Right ventricle myocardium inferior (tissue), 1 donor: ENCODE measurements around the gene ZBTB45. TPM values are rescaled to one million over a fixed set of nuclear protein-coding genes. Genes with fewer than 3 reads are reported as not detected.
"Not testable (repeated sequence)": the region's sequence is repeated elsewhere in the genome, so short reads cannot be mapped to it uniquely, and the experiment has no call there.

ENCODE experiments used
- ATAC-seq: fragments of 200-7000 bp; cut with Tn5 transposase; one replicate; pipeline ENCODE4 v1.9.1; 2020; ENCODE audit warnings: mild to moderate bottlenecking, moderate library complexity
- DNase-seq: peaks from one replicate; pipeline ENCODE4 v3.0.0; 2021; ENCODE audit errors: missing footprints
- intact Hi-C: fragments of 100-400 bp; cut with DNase I; formaldehyde crosslinking; loops from one replicate; pipeline ENCODE4 v1.11.0; 2022
- total RNA-seq: library from RNA; stranded (reverse); fragmentation: NEBNext Ultra II Directional; extraction: Animal tissue kit (Norgen Biotek cat#: 25700); gene quantifications from one replicate; pipeline ENCODE4 v1.2.1, GENCODE V29; 2021
- donor health status: DM: no; HTN: yes; CAD: no; lungs with severe emphysema.

The ZBTB45 gene
- total RNA-seq, 1 donor from 2014 or later = 9.9 TPM

GRCh38 chr19:58480831-58481230 is 38.8 kb downstream of the ZBTB45 start:
- ATAC-seq = no peak
- DNase-seq = no peak
- intact Hi-C loops = no loop called here

DNA sequence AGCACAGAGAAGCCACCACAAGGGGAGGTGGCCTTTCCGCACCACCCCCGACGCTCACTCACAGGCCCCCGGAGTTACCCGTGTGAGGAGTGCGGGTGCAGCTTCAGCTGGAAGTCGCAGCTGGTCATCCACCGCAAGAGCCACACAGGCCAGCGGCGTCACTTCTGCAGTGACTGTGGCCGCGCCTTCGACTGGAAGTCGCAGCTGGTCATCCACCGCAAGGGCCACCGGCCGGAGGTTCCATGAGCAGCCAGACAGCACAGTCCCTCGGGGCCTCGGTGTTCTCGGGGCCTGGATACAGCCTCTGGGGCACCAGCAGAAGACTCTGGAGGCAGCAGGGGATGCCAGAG is 39.2 kb downstream of the ZBTB45 start:
- intact Hi-C loops = no loop called here
- ATAC-seq (no peak), DNase-seq (no peak)

- no peak for DNase-seq
- intact Hi-C loops = no loop called here
- ATAC-seq = no peak
These were observed 39.7 kb downstream of the ZBTB45 start for GRCh38 chr19:58479736-58480480.

DNA sequence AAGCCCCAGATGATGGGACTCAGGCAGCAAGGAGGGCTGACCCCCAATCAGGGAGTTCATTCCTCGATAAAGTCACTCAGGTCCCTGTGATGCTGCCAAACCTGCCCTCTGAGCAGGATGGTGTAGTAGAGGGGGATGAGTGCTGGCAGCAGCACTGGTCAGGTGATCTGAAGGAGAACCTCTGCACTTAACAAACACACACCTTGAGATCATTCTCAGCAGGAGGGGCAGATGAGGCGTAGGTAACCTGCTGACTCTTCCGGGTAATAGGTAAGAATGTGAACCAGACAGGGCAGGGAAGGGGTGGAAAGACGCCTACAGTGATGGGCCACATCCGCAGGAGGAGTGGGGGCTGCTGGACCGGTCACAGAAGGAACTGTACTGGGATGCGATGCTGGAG is 40.3 kb downstream of the ZBTB45 start:
- DNase-seq = no peak
- ATAC-seq = no peak
- intact Hi-C loops = no loop called here

DNA sequence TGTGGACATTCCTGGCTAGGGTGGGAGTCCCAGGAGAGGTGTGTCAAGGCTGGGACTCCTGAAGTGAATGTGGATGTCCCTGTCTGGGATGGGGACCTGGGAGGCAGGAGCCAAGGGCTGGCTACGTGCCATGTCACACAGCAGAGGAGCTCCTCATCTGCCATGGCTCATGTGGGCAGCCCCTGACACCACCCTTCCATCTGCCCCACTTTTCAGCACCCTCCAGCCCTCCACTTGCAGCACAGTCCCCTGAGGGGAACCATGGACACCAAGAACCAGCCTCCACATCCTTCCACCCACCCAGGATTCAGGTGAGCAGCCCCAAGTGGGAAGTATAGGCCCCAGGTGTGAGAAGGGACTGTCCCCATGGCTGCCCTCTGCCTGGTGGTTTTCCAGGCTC is 41.7 kb downstream of the ZBTB45 start:
- intact Hi-C loops = no loop called here
- ATAC-seq = no peak
- DNase-seq = no peak

DNA sequence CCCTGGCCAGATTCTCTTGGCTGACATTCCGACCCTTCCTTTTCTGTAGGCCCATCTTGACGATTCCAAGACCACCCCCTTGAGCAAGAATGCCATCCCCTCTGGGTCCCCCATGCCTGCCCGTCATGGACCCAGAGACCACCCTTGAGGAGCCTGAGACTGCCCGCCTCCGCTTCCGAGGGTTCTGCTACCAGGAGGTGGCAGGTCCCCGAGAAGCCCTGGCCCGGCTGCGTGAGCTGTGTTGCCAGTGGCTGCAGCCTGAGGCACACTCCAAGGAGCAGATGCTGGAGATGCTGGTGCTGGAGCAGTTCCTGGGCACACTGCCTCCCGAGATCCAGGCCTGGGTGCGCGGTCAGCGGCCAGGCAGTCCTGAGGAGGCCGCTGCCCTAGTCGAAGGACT is 42.5 kb downstream of the ZBTB45 start:
- no peak for ATAC-seq
- intact Hi-C loops = no loop called here
- no peak for DNase-seq

DNA sequence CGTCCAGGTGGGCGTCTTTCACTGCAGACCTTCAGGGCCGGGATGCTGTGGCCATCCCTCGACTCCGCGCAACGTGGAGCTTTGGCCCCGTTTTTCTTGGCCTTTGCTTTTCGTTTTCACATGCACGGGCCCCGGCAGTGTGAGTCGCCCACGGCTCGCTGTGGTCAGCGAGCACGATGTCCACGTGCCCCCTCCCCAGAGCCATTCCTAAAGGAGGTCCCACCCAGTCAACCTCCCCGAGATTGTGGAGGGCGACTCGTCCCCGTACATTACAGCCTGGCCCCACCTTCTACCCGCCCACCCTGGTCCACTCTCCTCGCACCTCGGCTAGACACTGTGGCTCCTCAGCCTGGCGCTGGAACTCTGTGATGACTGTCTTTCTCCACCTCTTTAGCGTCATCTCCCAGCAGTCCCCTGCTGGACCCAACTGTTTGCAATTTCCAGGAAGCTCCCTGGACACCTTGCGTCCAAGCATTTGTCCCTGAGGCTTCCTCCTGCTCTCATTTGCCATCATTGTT is 43.1 kb downstream of the ZBTB45 start:
- DNase-seq (no peak), ATAC-seq (no peak)
- intact Hi-C loops = no loop called here

- peak; percentile 94 for ATAC-seq
- peak; percentile 98 for DNase-seq
- intact Hi-C loops = no loop called here
These were observed 43.7 kb downstream of the ZBTB45 start, which contains the start of gene ZNF446 for GRCh38 chr19:58475714-58476497. Gene ZNF446, plus strand, starts transcription at chr19:58476352. Its CDS starts 867 bp downstream, at chr19:58477219.

DNA sequence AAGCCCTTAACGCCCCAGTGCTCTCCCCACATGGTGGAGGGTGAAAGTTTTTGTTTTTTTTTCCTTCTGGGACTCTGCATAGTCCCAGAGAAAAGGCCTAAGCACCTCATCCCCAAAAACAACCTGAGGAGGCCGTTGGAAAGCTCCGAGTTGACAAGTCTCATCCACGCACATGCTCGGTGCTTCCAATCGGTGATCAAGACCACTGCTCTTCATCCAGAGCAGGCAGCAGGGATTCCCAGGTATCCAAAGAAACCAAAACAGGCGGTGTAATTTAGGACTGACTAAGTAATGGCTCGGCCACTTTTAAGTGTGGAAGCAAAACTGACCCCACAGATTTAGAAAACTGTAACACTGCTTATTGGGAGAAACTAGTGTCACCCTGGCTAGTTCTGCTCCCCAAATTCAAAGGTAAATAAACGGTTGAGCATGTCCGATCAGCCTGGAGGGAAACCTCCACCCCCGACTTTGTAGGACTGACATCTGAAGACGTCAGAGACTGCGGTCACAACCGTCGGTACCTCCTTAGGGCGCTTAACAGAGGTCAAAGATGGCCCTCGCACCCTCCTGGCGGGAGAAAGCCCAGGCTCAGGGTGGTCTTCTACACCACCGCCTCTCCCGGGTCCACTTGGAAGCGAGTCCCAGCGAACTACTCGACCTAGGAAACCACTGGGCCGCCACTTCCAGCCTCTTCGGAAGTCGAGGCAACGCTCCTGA is 44.5 kb downstream of the ZBTB45 start:
- intact Hi-C loops = no loop called here

GRCh38 chr19:58474291-58474996 is 45.2 kb downstream of the ZBTB45 start:
- DNase-seq (no peak), ATAC-seq (no peak)
- intact Hi-C loops = no loop called here

More for the DNA sequence above, 44.5 kb downstream of the ZBTB45 start:
- DNase-seq = no peak
- ATAC-seq = no peak

DNA sequence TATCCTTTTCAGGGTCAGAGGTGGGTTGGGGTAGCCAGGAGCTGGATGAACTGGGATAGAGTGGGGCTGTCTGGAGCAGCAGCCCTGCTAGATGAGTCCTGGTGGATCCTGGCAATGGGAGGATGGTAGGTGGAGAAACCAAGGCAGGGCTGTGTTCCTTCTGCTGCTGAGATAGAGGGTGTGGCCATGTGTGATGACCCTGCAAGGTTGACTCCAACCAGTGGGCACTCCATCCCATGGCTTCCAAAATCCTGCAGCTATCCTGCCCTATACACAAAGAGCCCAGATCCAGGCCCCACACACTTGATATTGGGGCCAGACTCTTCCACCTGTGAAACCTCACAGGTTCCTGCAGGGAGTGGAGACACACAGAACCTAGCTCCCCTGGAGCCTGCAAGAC is 45.8 kb downstream of the ZBTB45 start:
- no peak for ATAC-seq
- intact Hi-C loops = no loop called here
- no peak for DNase-seq

DNA sequence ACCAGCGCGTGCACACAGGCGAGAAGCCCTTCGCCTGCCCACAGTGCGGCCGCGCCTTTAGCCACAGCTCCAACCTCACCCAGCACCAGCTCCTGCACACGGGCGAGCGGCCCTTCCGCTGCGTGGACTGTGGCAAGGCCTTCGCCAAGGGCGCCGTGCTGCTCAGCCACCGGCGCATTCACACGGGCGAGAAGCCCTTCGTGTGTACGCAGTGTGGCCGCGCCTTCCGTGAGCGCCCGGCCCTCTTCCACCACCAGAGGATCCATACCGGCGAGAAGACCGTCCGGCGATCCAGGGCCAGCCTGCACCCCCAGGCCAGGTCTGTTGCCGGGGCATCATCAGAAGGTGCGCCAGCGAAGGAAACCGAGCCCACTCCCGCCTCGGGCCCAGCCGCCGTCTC is 47.9 kb downstream of the ZBTB45 start:
- no peak for DNase-seq

DNA sequence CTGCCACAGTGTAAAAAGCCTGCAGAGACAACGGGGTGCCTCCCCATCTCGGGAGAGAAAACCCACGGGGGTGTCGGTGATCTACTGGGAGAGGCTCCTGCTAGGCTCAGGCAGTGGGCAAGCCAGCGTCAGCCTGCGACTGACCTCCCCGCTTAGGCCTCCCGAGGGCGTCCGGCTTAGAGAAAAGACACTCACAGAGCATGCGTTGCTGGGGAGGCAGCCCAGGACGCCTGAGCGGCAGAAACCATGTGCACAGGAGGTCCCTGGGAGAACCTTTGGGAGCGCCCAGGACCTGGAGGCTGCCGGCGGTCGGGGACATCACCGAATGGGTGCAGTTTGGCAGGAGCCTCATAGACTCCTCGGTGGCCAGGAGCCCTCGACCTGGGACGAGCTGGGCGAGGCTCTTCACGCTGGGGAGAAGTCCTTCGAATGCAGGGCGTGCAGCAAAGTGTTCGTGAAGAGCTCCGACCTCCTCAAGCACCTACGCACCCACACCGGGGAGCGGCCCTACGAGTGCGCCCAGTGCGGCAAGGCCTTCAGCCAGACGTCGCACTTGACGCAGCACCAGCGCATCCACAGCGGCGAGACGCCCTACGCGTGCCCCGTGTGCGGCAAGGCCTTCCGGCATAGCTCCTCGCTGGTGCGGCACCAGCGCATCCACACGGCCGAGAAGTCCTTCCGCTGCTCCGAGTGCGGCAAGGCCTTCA is 48.6 kb downstream of the ZBTB45 start:
- ATAC-seq, DNase-seq, intact Hi-C loops: not testable (repeated sequence)

More for the DNA sequence above, 47.9 kb downstream of the ZBTB45 start:
- intact Hi-C loops = no loop called here
- no peak for ATAC-seq

DNA sequence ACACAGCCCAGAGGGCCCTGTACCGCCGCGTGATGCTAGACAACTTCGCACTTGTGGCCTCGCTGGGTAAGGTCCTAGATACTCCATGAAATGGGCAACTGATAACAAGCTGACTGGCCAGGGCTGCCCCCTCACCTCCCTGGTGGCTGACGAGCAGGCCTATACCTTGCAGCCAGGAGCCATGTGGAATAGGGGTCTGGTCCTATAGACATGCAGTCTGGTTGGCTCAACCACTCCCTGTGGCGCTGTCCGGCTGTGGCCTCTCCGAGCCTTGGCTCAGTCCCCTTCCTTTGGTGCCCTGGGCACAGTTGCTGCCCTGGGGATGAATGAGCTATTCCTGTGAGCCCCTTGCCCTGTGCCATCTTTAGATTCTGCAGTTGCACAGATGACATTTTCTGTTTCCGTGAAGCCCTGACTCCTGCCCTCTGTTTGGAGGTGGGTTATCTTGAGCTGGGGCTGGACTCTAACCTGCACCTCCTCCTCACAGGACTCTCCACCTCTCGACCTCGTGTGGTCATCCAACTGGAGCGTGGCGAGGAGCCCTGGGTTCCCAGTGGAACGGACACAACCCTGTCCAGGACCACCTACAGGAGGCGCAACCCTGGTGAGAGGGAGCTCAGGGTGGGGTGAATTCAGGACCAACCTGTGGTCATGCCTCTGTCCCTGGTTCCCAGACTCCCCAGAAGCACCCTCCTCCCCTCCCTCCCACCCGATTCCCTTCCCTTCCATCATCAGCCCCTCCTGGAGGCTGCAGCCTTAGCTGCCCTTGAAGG is 50.2 kb downstream of the ZBTB45 start:
- no peak for ATAC-seq
- DNase-seq = no peak
- intact Hi-C loops = no loop called here

DNA sequence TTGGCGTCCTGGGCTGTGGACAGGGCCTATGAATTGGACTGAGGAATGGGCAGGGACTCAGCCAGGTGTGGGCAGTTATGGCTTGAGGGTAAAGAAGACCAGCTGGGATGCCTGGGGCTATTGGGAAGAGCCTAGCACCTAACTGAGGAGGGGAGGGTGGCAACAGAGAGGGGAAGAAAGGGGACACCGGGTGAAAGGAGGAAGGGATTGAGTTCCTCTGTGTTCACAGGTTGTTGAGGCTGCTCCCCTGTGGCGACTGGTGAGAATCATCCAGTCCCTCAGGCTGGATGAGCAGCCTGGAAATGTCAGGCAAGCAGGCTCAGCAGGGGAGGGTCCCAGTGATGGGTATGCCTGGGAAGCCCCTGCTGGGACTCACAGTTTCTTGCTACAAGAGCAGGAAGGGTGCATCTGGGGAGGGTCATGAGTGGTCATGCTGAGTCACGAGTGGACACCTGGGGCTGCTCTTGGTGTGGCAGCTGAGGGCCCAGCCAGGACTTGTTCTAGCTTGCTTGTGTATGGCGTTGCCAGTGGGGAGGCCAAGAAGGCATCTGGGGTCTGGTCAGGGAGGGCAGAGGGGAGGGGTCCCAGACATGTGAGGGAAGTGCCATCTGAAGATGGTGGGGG is 51.3 kb downstream of the ZBTB45 start:
- ATAC-seq (no peak), DNase-seq (no peak)
- intact Hi-C loops = no loop called here

DNA sequence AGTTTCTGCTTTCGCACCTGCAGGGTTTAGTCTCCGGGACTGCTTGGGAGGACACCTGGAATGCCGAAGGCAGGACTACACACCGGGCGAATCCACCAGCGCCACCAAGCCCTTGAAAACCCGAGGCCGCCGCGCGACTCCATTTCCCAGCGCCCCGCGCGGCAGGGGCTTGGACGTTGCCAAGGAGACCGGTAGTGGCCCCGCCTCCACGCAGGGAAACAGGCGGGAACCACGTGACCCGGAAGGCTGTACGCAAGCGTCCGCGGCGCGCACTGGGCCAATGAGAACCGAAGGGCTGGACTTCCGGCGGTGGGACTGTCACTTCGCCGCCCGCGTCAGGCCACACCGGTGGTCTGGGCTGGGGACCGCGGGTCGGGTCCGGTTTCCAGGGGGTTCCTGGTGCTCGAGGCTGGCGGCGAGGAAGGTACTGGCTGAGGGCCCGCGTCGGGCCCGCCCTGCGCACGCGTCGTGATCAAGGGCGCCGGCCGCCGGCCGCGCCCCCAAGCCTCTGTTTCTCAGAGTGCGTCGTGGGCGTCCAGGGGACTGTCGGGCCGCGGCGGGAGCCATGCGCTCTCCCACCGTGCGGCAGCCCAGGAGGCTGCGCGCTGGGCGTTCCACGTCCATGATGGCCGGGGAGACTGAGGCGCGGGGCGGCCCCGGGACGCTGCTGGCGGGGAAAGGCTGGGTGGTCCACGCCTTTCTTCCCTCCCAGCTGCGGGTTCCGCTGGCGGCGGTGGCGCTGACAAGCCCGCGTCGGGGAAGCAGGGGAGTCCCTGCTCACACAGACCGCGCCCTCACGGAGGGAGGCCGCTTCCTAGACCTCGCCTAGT is 52.6 kb downstream of the ZBTB45 start, which contains the start of gene ZNF324:
ZNF324 (plus strand) TSS at position 321 of the 830 bp plus-strand sequence. CDS start 2,106 bp downstream, outside the sequence.
- peak; percentile 100 for DNase-seq
- intact Hi-C loops = no loop called here

More for the DNA sequence above, 52.6 kb downstream of the ZBTB45 start, which contains the start of gene ZNF324:
- peak; percentile 98 for ATAC-seq
